Erythroblast (primary cell): ENCODE results near the gene CLRN3.

ENCODE experiments used
- GATA1 ChIP-seq: IDR thresholded peaks from 2 replicates; pipeline ENCODE4 v1.6.1; 2011; ENCODE audit warnings: low read depth, mild to moderate bottlenecking, control low read depth, low read length, moderate library complexity
- POLR2A ChIP-seq: IDR thresholded peaks from 2 replicates; pipeline ENCODE4 v1.6.1; 2011; ENCODE audit warnings: mild to moderate bottlenecking, low read length

DNA sequence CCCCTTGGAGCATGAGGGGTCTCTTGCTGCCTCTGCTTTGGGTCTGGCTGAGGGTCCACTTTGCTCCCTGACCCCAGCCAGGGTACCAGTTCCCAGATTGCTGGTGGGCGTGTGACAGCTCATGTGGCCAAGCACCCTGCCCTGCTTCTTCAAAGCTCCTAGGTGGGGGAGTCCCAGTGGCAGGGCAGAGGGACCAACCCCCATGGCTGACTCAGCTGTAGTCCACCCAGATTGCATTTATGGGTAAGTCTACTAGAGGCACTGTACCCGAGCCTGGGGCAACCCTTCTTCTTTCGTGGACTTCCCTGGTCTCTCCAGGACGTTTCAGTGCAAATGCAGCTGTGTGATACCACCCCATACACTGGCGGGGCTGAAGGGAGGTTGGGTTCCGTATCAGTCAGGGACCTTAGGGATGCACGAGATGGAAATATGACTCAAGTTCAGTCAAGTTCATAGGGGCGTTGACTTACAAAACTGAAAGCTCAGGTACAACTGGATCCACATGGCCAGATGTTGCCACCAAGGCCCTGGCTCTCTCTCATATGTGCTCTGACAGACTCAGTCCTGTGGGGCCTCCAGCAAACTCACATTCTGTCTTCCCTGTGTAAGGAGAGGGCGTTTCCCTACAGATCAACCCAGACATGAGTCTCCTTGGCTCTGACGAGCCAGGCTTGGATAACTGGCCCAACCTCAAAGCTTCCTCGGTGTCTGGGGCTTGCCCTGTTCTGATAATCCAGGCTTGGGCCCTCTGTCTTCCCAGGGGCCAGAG lies 27.7 kb upstream of the CLRN3 start:
- no peak for TF ChIP-seq POLR2A
- no peak for TF ChIP-seq GATA1
